ENCODE data around the gene LRIG2.

Gene LRIG2

GRCh38 chr1:113169591-113169990 is 96.6 kb downstream of the LRIG2 start:
- DNase-seq = no peak

GRCh38 chr1:113170519-113170918 is 97.5 kb downstream of the LRIG2 start:
- DNase-seq = no peak

GRCh38 chr1:113178106-113178505 is 105.1 kb downstream of the LRIG2 start:
- DNase-seq = no peak

GRCh38 chr1:113178522-113178921 is 105.5 kb downstream of the LRIG2 start:
- DNase-seq = peak; percentile 21

Data from hematopoietic multipotent progenitor cell treated with erythropoietin and hydrocortisone succinate and interleukin-3 and kit ligand, for 4 days (in vitro differentiated cells).